WERI-Rb-1 (cell line): ENCODE data around the gene SMOC2.
"Not testable (repeated sequence)": the region's sequence is repeated elsewhere in the genome, so short reads cannot be mapped to it uniquely, and the experiment has no call there.

Experiments used
- DNase-seq: peaks from one replicate; pipeline ENCODE4 v3.0.0-alpha.2; 2020
- H3K27ac ChIP-seq: fragments of 250-450 bp; sonication (Bioruptor Pico); 2 replicates; pipeline ENCODE4 v1.5.1; 2020; ENCODE audit warnings: mild to moderate bottlenecking, moderate library complexity
- H3K27me3 ChIP-seq: fragments of 250-450 bp; sonication (Bioruptor Pico); 2 replicates; pipeline ENCODE4 v1.5.1; 2021; ENCODE audit warnings: mild to moderate bottlenecking, low read depth, moderate library complexity; ENCODE audit not compliant: insufficient read depth, severe bottlenecking
- H3K36me3 ChIP-seq: fragments of 250-450 bp; sonication (Bioruptor Pico); 2 replicates; pipeline ENCODE4 v1.5.1; 2020; ENCODE audit warnings: mild to moderate bottlenecking, moderate library complexity
- H3K4me3 ChIP-seq: 2 replicates; pipeline ENCODE4 v1.5.1; 2011; ENCODE audit warnings: low read depth, mild to moderate bottlenecking, control low read depth, low read length
- H3K9me3 ChIP-seq: fragments of 250-450 bp; sonication (Bioruptor Pico); 2 replicates; pipeline ENCODE4 v1.5.1; 2021; ENCODE audit warnings: mild to moderate bottlenecking, moderate library complexity; ENCODE audit not compliant: severe bottlenecking
- CTCF ChIP-seq: IDR thresholded peaks from 2 replicates; pipeline ENCODE4 v1.5.1; 2011; ENCODE audit warnings: low read depth, mild to moderate bottlenecking, control low read depth, inconsistent platforms, low read length

SMOC2 gene

GRCh38 chr6:168607272-168608112, 166.5 kb downstream of the SMOC2 start:
- TF ChIP-seq CTCF = no peak
- no peak overlapping the region for H3K4me3 ChIP-seq
- H3K9me3 ChIP-seq = no peaks in the 10 kb centered on the region
- no peaks in the 10 kb centered on the region for H3K27me3 ChIP-seq
- no peak overlapping the region for H3K27ac ChIP-seq
- DNase-seq = no peak
- H3K36me3 ChIP-seq = no peaks in the 10 kb centered on the region

GRCh38 chr6:168608113-168608400, 167.1 kb downstream of the SMOC2 start:
- no peak overlapping the region for H3K27ac ChIP-seq
- TF ChIP-seq CTCF = no peak
- H3K4me3 ChIP-seq = no peak overlapping the region
- H3K27me3 ChIP-seq = no peaks in the 10 kb centered on the region
- no peak for DNase-seq
- H3K36me3 ChIP-seq = no peaks in the 10 kb centered on the region
- H3K9me3 ChIP-seq = peaks cover 2% of the 10 kb centered on the region

DNA sequence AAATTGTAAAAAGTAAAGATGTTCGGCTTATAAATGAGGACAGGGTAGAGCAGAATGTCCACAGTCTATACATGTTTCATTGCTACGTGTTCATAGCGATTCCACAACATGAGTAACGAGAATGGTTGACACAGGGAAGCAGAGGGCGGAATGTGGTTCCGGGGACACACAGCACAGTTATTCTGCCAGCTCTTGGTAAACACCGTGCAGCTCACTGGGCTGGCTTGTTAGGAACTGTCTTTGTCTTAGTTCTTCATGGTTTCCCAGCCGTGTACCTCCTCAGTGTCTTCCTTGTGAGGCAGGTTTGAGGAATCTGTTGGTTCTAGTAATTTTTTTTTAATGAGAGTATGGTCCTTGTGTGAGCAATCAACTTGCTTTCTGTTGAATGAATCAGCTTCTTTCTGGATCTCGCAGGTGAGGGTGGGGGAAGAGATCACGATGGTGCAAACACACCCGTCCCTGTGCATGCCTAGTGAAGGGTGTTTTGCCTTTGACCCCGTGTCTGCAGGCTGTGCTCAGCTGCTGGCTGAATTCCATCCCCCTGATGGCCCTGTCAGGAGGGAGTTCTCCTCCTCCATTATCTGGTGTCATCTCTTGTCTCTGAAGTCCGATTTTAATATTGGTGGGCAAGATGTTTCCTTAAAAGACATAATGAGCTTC, 168.2 kb downstream of the SMOC2 start:
- TF ChIP-seq CTCF = no peak
- Histone ChIP-seq H3K36me3 (no peaks in the 10 kb centered on the region), H3K27ac (no peak overlapping the region), H3K9me3 (peaks cover 2% of the 10 kb centered on the region), H3K27me3 (no peaks in the 10 kb centered on the region), H3K4me3 (no peak overlapping the region)
- no peak for DNase-seq

DNA sequence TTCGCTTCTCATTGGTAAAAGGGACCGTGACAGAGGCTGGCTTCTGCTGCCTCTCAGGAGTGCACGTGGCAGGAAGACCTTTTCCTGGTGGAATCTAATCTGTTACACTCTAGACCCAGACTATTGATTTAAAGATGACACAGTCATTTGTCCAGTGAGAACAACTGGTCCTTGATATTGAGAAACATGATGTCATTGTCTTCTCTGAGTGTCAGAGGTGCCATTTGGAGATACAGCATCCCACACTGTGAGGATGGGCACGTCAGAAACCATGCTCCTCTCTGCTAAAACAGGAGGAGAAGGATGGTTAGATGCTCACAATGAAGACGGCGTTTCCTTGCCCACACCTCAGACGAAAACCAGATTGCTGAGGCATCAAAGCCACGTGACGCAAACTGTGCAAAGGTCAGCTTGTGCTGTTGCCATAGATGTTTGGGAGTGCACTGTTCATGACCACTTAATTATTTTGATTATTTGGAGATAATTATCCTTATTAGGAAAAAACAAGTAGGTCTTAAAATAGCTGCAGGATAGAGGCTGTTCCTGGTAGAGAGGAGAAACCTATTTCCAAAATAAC, 169.0 kb downstream of the SMOC2 start:
- Histone ChIP-seq H3K9me3 (peaks cover 2% of the 10 kb centered on the region), H3K27ac (no peak overlapping the region), H3K4me3 (no peak overlapping the region), H3K27me3 (no peaks in the 10 kb centered on the region), H3K36me3 (no peaks in the 10 kb centered on the region)
- DNase-seq = no peak
- TF ChIP-seq CTCF = no peak

GRCh38 chr6:168610966-168611365, 170.0 kb downstream of the SMOC2 start:
- not testable (repeated sequence) for H3K36me3 ChIP-seq, H3K27me3 ChIP-seq, H3K27ac ChIP-seq, H3K4me3 ChIP-seq, H3K9me3 ChIP-seq, DNase-seq

GRCh38 chr6:168611691-168612090, 170.7 kb downstream of the SMOC2 start:
- Histone ChIP-seq H3K9me3 (peaks cover 2% of the 10 kb centered on the region), H3K27ac (no peak overlapping the region), H3K4me3 (no peak overlapping the region), H3K36me3 (no peaks in the 10 kb centered on the region), H3K27me3 (no peaks in the 10 kb centered on the region)
- DNase-seq = no peak
- no peak for TF ChIP-seq CTCF
